ENCODE results near the gene MBD6.

Gene MBD6

GRCh38 chr12:57522011-57522886 is at the start of gene MBD6:
Gene MBD6 (plus strand): TSS chr12:57522824. CDS start chr12:57524304, 1,480 bp downstream.
- DNase-seq (ENCODE audit: low read depth), result peak; percentile 93

GRCh38 chr12:57473392-57473791 is 49.2 kb upstream of the MBD6 start:
- DNase-seq (ENCODE audit: low read depth), result no peak

GRCh38 chr12:57473886-57474285 is 48.7 kb upstream of the MBD6 start:
- no peak for DNase-seq (ENCODE audit: low read depth)

GRCh38 chr12:57474430-57474829 is 48.2 kb upstream of the MBD6 start:
- DNase-seq (ENCODE audit: low read depth), result no peak

GRCh38 chr12:57474862-57475261 is 47.8 kb upstream of the MBD6 start:
- DNase-seq (ENCODE audit: low read depth), result no peak

GRCh38 chr12:57475271-57476161 is 47.1 kb upstream of the MBD6 start:
- no peak for DNase-seq (ENCODE audit: low read depth)

GRCh38 chr12:57476162-57476992 is 46.2 kb upstream of the MBD6 start:
- peak; percentile 79 for DNase-seq (ENCODE audit: low read depth)

- no peak for DNase-seq (ENCODE audit: low read depth)
Measured at GRCh38 chr12:57476993-57477709, 45.5 kb upstream of the MBD6 start.

- no peak for DNase-seq (ENCODE audit: low read depth)
Measured at GRCh38 chr12:57477710-57478681, 44.6 kb upstream of the MBD6 start.

- DNase-seq (ENCODE audit: low read depth), result no peak
Measured at GRCh38 chr12:57479043-57479375, 43.6 kb upstream of the MBD6 start.

- no peak for DNase-seq (ENCODE audit: low read depth)
Measured at GRCh38 chr12:57479376-57480115, 43.1 kb upstream of the MBD6 start, which contains the start of gene ARHGAP9. Gene ARHGAP9 (minus strand): TSS chr12:57479866. CDS start chr12:57479406, 460 bp downstream.

- DNase-seq (ENCODE audit: low read depth), result no peak
Measured at GRCh38 chr12:57481671-57482070, 41.0 kb upstream of the MBD6 start.

- DNase-seq (ENCODE audit: low read depth), result no peak
Measured at GRCh38 chr12:57483466-57483865, 39.2 kb upstream of the MBD6 start.

GRCh38 chr12:57485695-57486094 is 36.9 kb upstream of the MBD6 start:
- DNase-seq (ENCODE audit: low read depth), result no peak

GRCh38 chr12:57487055-57487596 is 35.5 kb upstream of the MBD6 start:
- DNase-seq (ENCODE audit: low read depth), result no peak

GRCh38 chr12:57487597-57488401 is 34.8 kb upstream of the MBD6 start, which contains the start of gene MARS1:
Gene MARS1 (plus strand): TSS chr12:57488068. CDS start chr12:57488091, 23 bp downstream.
- peak; percentile 89 for DNase-seq (ENCODE audit: low read depth)

- DNase-seq (ENCODE audit: low read depth), result no peak
Measured at GRCh38 chr12:57488402-57489156, 34.0 kb upstream of the MBD6 start.
